GM12872 (cell line): ENCODE data around the gene ARSB.

Experiments
- TF ChIP-seq, protein P1 (sequence below): IDR thresholded peaks from 3 replicates; pipeline ENCODE4 v1.5.1; 2011; ENCODE audit warnings: low read depth, mild to moderate bottlenecking, low read length, moderate library complexity; ENCODE audit not compliant: insufficient read depth

The ARSB gene

GRCh38 chr5:79008362-79008761 lies 23.3 kb upstream of the ARSB start:
- TF ChIP-seq, protein P1, sequence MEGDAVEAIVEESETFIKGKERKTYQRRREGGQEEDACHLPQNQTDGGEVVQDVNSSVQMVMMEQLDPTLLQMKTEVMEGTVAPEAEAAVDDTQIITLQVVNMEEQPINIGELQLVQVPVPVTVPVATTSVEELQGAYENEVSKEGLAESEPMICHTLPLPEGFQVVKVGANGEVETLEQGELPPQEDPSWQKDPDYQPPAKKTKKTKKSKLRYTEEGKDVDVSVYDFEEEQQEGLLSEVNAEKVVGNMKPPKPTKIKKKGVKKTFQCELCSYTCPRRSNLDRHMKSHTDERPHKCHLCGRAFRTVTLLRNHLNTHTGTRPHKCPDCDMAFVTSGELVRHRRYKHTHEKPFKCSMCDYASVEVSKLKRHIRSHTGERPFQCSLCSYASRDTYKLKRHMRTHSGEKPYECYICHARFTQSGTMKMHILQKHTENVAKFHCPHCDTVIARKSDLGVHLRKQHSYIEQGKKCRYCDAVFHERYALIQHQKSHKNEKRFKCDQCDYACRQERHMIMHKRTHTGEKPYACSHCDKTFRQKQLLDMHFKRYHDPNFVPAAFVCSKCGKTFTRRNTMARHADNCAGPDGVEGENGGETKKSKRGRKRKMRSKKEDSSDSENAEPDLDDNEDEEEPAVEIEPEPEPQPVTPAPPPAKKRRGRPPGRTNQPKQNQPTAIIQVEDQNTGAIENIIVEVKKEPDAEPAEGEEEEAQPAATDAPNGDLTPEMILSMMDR, result no peak

DNA sequence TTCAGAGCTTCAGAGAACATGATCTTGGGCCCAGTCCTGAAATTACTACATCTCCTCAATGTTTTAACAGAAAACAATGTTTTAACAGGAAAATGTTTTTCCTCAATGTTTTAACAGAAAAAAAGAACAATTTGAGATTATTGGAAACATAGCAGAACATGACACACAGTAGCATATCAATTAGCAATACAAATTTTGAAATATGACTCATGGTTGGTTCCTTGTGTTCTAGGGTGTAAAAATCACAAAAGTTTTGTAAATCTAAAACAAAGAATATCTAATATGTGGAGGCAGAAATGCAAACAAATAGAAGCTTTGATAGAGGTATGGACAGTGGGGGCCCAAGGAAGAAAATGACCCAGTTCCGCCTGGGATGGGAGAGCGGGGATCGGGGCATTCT lies 22.8 kb upstream of the ARSB start:
- TF ChIP-seq, protein P1, result no peak

DNA sequence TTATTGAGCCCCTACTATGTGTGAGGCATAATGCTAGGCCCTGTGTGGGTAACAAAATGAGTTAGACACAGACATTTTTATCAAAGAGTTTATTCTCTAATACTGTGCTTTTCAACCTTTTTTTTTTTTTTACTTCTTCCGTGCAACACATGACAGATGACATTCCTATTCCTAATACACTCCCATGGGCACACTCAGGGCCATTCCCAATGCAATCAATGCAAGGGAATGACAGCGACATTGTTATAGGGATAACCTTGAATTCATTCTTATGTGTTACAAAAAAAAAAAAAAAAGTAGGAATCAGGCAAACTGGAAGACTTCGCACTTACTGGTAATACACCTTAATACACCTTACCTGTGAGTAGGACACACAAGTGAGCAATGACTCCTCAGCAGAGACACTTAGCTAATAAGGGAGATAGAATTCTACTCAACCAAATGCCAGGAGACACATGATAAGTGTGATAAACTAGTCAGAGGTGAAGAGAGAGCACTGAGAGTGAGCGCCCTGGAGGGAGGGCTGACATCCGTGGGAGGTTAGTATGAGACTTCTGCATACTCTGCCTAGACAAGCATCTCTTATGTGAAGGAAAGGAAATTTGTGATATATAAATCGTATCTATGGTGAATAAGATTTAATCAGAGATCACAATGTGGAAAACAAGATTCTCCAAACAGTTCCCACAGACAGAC lies 21.0 kb upstream of the ARSB start:
- TF ChIP-seq, protein P1, result no peak

DNA sequence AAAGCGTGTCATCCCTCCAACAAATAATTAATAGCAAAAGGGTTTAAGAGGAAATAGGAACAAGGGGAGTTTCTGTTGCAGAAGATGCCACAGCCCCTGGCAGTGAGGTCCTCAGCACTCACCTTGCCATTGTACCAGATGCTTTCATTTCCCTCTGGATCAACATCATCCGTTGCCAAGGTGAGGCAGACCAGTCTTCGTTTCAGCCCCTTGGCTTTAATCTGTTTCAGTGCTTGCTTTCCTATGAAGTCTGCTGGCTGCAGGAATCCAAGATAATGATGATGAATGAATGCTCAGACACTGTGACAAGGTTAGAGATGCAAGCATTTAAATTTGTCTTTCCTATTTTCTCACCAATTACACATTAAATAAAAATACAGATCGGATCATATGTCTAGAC lies 20.0 kb upstream of the ARSB start:
- TF ChIP-seq, protein P1, result no peak

- TF ChIP-seq, protein P1, result no peak
Observed at GRCh38 chr5:79002374-79002773, 17.3 kb upstream of the ARSB start.

- TF ChIP-seq, protein P1, result no peak
Observed at GRCh38 chr5:79001471-79001870, 16.4 kb upstream of the ARSB start.

DNA sequence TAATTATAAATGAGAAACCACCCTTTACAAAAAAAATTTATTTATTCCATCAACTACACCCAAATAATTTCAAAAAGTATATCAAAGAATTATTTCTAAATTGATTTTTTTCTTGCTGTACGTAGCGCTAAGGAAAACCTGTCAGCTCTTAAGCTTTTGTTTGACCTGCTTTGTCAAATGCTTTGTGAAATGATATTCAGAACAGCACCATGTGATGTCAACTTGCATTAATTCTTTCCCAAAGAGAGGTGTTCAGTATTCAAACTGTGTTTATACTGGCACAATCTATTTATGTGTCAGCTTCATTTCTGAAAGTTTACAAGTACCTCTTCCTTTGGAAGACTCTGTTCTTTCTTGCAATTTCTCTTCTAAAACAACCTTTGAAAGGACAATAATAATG lies 12.0 kb upstream of the ARSB start:
- TF ChIP-seq, protein P1, result no peak

- TF ChIP-seq, protein P1, result no peak
Observed at GRCh38 chr5:78995521-78996007, 10.5 kb upstream of the ARSB start.
